Measurements from ENCODE around the gene RUNX1. TPM values are rescaled to one million over a fixed set of nuclear protein-coding genes. Genes with fewer than 3 reads are reported as not detected.

RUNX1 gene
- polyA plus RNA-seq, 1 of the 3 experiments (the other 2 are of a cell fraction), result 17.1 TPM

- TF ChIP-seq, protein P1, sequence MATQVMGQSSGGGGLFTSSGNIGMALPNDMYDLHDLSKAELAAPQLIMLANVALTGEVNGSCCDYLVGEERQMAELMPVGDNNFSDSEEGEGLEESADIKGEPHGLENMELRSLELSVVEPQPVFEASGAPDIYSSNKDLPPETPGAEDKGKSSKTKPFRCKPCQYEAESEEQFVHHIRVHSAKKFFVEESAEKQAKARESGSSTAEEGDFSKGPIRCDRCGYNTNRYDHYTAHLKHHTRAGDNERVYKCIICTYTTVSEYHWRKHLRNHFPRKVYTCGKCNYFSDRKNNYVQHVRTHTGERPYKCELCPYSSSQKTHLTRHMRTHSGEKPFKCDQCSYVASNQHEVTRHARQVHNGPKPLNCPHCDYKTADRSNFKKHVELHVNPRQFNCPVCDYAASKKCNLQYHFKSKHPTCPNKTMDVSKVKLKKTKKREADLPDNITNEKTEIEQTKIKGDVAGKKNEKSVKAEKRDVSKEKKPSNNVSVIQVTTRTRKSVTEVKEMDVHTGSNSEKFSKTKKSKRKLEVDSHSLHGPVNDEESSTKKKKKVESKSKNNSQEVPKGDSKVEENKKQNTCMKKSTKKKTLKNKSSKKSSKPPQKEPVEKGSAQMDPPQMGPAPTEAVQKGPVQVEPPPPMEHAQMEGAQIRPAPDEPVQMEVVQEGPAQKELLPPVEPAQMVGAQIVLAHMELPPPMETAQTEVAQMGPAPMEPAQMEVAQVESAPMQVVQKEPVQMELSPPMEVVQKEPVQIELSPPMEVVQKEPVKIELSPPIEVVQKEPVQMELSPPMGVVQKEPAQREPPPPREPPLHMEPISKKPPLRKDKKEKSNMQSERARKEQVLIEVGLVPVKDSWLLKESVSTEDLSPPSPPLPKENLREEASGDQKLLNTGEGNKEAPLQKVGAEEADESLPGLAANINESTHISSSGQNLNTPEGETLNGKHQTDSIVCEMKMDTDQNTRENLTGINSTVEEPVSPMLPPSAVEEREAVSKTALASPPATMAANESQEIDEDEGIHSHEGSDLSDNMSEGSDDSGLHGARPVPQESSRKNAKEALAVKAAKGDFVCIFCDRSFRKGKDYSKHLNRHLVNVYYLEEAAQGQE (IDR thresholded peaks at IDR 0.05; ENCODE audit: low read depth, low read length), result no peak
- TF ChIP-seq RFX5 (IDR thresholded peaks at IDR 0.05; ENCODE audit: low read length), result no peak
- no peak for TF ChIP-seq RXRA (IDR thresholded peaks at IDR 0.05; ENCODE audit: borderline replicate concordance, low read depth)
- TF ChIP-seq FOXJ3 (CRISPR knock-in tag; IDR thresholded peaks at IDR 0.05), result no peak
- TF ChIP-seq ELF1 (IDR thresholded peaks at IDR 0.05), result no peak
- TF ChIP-seq, protein P2, sequence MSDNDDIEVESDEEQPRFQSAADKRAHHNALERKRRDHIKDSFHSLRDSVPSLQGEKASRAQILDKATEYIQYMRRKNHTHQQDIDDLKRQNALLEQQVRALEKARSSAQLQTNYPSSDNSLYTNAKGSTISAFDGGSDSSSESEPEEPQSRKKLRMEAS (IDR thresholded peaks at IDR 0.05; ENCODE audit: low read depth), result no peak
- TF ChIP-seq EP300 (IDR thresholded peaks at IDR 0.05; ENCODE audit: borderline replicate concordance in 1 of 2, low read depth in 1 of 2, low read length in 1 of 2), result no peak
- TF ChIP-seq GABPA (IDR thresholded peaks at IDR 0.05; ENCODE audit: low read depth), result no peak
- TF ChIP-seq TCF12 (IDR thresholded peaks at IDR 0.05), result no peak
- TF ChIP-seq PBX3 (IDR thresholded peaks at IDR 0.05), result no peak
- TF ChIP-seq SMC3 (IDR thresholded peaks at IDR 0.05; ENCODE audit: low read depth, low read length), result no peak
These were observed 98.1 kb downstream of the RUNX1 start (continued) for GRCh38 chr21:34950980-34951379.

DNA sequence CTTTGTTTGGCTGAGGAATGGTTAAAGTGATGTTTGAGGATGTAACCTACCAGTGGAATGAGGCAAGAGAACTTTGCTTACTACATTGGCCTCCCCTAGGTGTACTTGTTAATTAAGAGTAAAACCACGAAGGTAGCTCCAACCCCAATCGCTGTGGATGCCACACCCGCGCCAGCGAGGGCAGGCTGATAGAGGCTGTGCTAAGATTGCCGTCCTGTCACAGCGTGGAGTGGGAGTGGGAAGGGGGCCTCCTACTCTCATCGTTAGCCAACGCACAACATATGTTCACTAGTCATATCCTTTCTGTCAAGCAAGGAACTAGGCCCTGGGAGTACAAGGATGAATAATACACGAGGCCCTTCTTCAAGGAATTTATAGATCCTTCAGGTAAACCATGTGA lies 99.6 kb downstream of the RUNX1 start:
- ChIA-PET CTCF (no interaction called here), POLR2A (no interaction called here)
- WGBS (ENCODE audit: low lambda C conversion rate), result 89% methylated on average over 10 of the region's 10 CpGs
- Histone ChIP-seq H3K9ac (no peak overlapping the region), H3K9me3 (no peaks in the 10 kb centered on the region), H3K27me3 (ENCODE audit: insufficient read depth) (no peaks in the 10 kb centered on the region), H3K4me1 (ENCODE audit: control insufficient read depth in 1 of 2, insufficient read depth in 2 of 2, low read depth in 1 of 2, low read length in 1 of 2) (no peaks in the 10 kb centered on the region), H3K27ac (ENCODE audit: low read depth in 2 of 2, low read length in 1 of 2) (no peak overlapping the region), H3K36me3 (replicated peaks in 1 of 2; ENCODE audit: control insufficient read depth in 1 of 2, insufficient read depth in 2 of 2, low read length in 1 of 2) (no peaks in the 10 kb centered on the region), H3K9me2 (no peaks in the 10 kb centered on the region), H2AFZ (ENCODE audit: low read depth) (no peak overlapping the region), H3F3A (replicated peaks; ENCODE audit: insufficient read depth) (no peaks in the 10 kb centered on the region), H4K20me1 (ENCODE audit: insufficient read depth) (no peaks in the 10 kb centered on the region), H3K79me2 (ENCODE audit: insufficient read depth) (no peaks in the 10 kb centered on the region), H3K4me3 (ENCODE audit: low read depth in 2 of 2, low read length in 1 of 2) (no peak overlapping the region), H3K4me2 (no peak overlapping the region)
- TF ChIP-seq PBX3 (IDR thresholded peaks at IDR 0.05) (no peak), USF2 (IDR thresholded peaks at IDR 0.05; ENCODE audit: borderline replicate concordance, low read depth, low read length) (no peak), CHD2 (IDR thresholded peaks at IDR 0.05; ENCODE audit: low read length, partially characterized antibody) (no peak), EP300 (IDR thresholded peaks at IDR 0.05; ENCODE audit: borderline replicate concordance in 1 of 2, low read depth in 1 of 2, low read length in 1 of 2) (no peak), NFIC (IDR thresholded peaks at IDR 0.05; ENCODE audit: borderline replicate concordance) (no peak), GABPA (IDR thresholded peaks at IDR 0.05; ENCODE audit: low read depth) (no peak), MXI1 (IDR thresholded peaks at IDR 0.05; ENCODE audit: low read depth, low read length) (no peak), RCOR1 (IDR thresholded peaks at IDR 0.05; ENCODE audit: low read length) (no peak), FOSL2 (IDR thresholded peaks at IDR 0.05; ENCODE audit: borderline replicate concordance, low read depth) (no peak), RFX5 (IDR thresholded peaks at IDR 0.05; ENCODE audit: low read length) (no peak), SIN3A (IDR thresholded peaks at IDR 0.05; ENCODE audit: borderline replicate concordance, low read depth, low read length) (no peak), POLR2AphosphoS5 (IDR thresholded peaks at IDR 0.05; ENCODE audit: low read depth, low read length) (no peak), SMC3 (IDR thresholded peaks at IDR 0.05; ENCODE audit: low read depth, low read length) (no peak), TEAD4 (IDR thresholded peaks at IDR 0.05; ENCODE audit: borderline replicate concordance, insufficient read depth) (no peak), GATA2 (CRISPR knock-in tag; IDR thresholded peaks at IDR 0.05) (no peak), TAF1 (IDR thresholded peaks at IDR 0.05; ENCODE audit: borderline replicate concordance, low read depth, low read length) (no peak), IRF3 (IDR thresholded peaks at IDR 0.05; ENCODE audit: low read depth, low read length) (no peak), FOXJ3 (CRISPR knock-in tag; IDR thresholded peaks at IDR 0.05) (no peak)
- no peak for DNase-seq
